Measurements from ENCODE around the gene EN2. TPM values are rescaled to one million over a fixed set of nuclear protein-coding genes. Genes with fewer than 3 reads are reported as not detected.

EN2 gene
- total RNA-seq, 1 experiment from 2014 or later = 0.07 TPM

GRCh38 chr7:155496267-155497005 lies 38.5 kb downstream of the EN2 start:
- Histone ChIP-seq H3K14ac (ENCODE audit: insufficient read depth, low read length) (no peak overlapping the region), H2AFZ (ENCODE audit: low read length) (no peak overlapping the region), H3K4me2 (ENCODE audit: insufficient read depth, insufficient read length, low read length) (no peak overlapping the region), H3K18ac (ENCODE audit: insufficient read length, low read depth, low read length) (no peak overlapping the region), H3K79me1 (ENCODE audit: insufficient read depth, low read depth, low read length, poor library complexity, severe bottlenecking) (no peaks in the 10 kb centered on the region), H3K27ac (ENCODE audit: insufficient read length, low read depth, low read length) (no peak overlapping the region), H3K79me2 (ENCODE audit: insufficient read depth, low read length) (no peaks in the 10 kb centered on the region), H3K9ac (ENCODE audit: extremely low read depth, insufficient read length, low read length) (no peak overlapping the region), H2BK15ac (ENCODE audit: low read depth, low read length) (no peak overlapping the region), H2BK120ac (ENCODE audit: low read depth, low read length, poor library complexity, severe bottlenecking) (no peak overlapping the region), H4K91ac (ENCODE audit: insufficient read length, low read depth, low read length) (no peak overlapping the region), H2BK20ac (ENCODE audit: low read depth, low read length, poor library complexity, severe bottlenecking) (no peak overlapping the region), H3K4ac (ENCODE audit: low read depth, low read length) (no peak overlapping the region), H3T11ph (ENCODE audit: low read length) (no peak overlapping the region), H3K23ac (ENCODE audit: insufficient read length, low read depth, low read length) (no peak overlapping the region), H4K20me1 (ENCODE audit: control insufficient read depth, insufficient read depth, insufficient read length) (no peaks in the 10 kb centered on the region), H3K4me1 (ENCODE audit: insufficient read depth, low read length) (no peaks in the 10 kb centered on the region; the same call in 1 of the 2 replicates), H4K8ac (replicated peaks; ENCODE audit: insufficient read length, low read depth, low read length) (no peak overlapping the region), H2BK12ac (ENCODE audit: insufficient read length, low read depth, low read length) (no peak overlapping the region), H2BK5ac (ENCODE audit: insufficient read length, low read length) (no peak overlapping the region), H2AK5ac (ENCODE audit: insufficient read length, low read length) (no peak overlapping the region), H3K9me3 (ENCODE audit: control insufficient read depth, low read depth, low read length) (no peaks in the 10 kb centered on the region), H3K56ac (ENCODE audit: insufficient read length, low read depth, low read length) (no peak overlapping the region), H3K27me3 (ENCODE audit: insufficient read depth, low read length) (peaks cover 11% of the 10 kb centered on the region; the same call in 1 of the 2 replicates), H3K23me2 (ENCODE audit: insufficient read length, low read depth, low read length, poor library complexity, severe bottlenecking) (no peaks in the 10 kb centered on the region), H4K5ac (ENCODE audit: insufficient read length, low read depth, low read length) (no peak overlapping the region)
- H3K9me3 Mint-ChIP-seq = no peaks in the 10 kb centered on the region; a peak in 1 of 5 replicates
- peaks cover 14 to 15% of the 10 kb centered on the region in 2 experiments for H3K4me1 Mint-ChIP-seq
- WGBS (ENCODE audit: extremely low coverage, insufficient read length, low lambda C conversion rate) = no CpG with 5 or more reads among the region's 23 CpGs
- peaks cover 97% of the 10 kb centered on the region for H3K27me3 Mint-ChIP-seq (ENCODE audit: low read depth)
- no peak overlapping the region for H3K27ac Mint-ChIP-seq
- no peak overlapping the region for H3K4me3 Mint-ChIP-seq
- DNase-seq = no peak
- no peak for TF ChIP-seq CTCF (conservative IDR thresholded peaks at IDR 0.05)
- no peaks in the 10 kb centered on the region; a peak in 1 of 7 replicates for H3K36me3 Mint-ChIP-seq (ENCODE audit: insufficient read depth in 1 of 3, low read depth in 3 of 3)
